GM21423 (cell line): ENCODE data around the gene ATP5IF1.

Experiments
- ATAC-seq: cut with Tn5 transposase; IDR thresholded peaks from one replicate; pipeline ENCODE4 v1.9.1; 2021; ENCODE audit warnings: mild to moderate bottlenecking, moderate library complexity; ENCODE audit not compliant: unreplicated experiment

ATP5IF1 gene

GRCh38 chr1:28235755-28236655 is at the start of gene ATP5IF1:
Gene ATP5IF1, plus strand, starts transcription at chr1:28236124. Its CDS starts 60 bp downstream, at chr1:28236184.
- peak; percentile 86 for ATAC-seq

- ATAC-seq: no peak
Measured at GRCh38 chr1:28190337-28190979, 45.5 kb upstream of the ATP5IF1 start.

- no peak for ATAC-seq
Measured at GRCh38 chr1:28190996-28191645, 44.8 kb upstream of the ATP5IF1 start.

GRCh38 chr1:28193701-28194161 is 42.2 kb upstream of the ATP5IF1 start:
- no peak for ATAC-seq

- no peak for ATAC-seq
Measured at GRCh38 chr1:28194326-28195035, 41.4 kb upstream of the ATP5IF1 start.

- no peak for ATAC-seq
Measured at GRCh38 chr1:28195780-28196179, 40.1 kb upstream of the ATP5IF1 start.

- ATAC-seq: no peak
Measured at GRCh38 chr1:28196330-28196729, 39.6 kb upstream of the ATP5IF1 start.

- no peak for ATAC-seq
Measured at GRCh38 chr1:28197682-28198415, 38.1 kb upstream of the ATP5IF1 start.

- peak; percentile 68 for ATAC-seq
Measured at GRCh38 chr1:28199328-28200233, 36.3 kb upstream of the ATP5IF1 start.

GRCh38 chr1:28200234-28200873 is 35.6 kb upstream of the ATP5IF1 start:
- no peak for ATAC-seq

- no peak for ATAC-seq
Measured at GRCh38 chr1:28205243-28205642, 30.7 kb upstream of the ATP5IF1 start.

GRCh38 chr1:28208818-28209441 is 27.0 kb upstream of the ATP5IF1 start:
- ATAC-seq: no peak

GRCh38 chr1:28209700-28210099 is 26.2 kb upstream of the ATP5IF1 start:
- no peak for ATAC-seq

- ATAC-seq: no peak
Measured at GRCh38 chr1:28213315-28213714, 22.6 kb upstream of the ATP5IF1 start.

- no peak for ATAC-seq
Measured at GRCh38 chr1:28229089-28229488, 6.8 kb upstream of the ATP5IF1 start.

GRCh38 chr1:28229996-28230395 is 5.9 kb upstream of the ATP5IF1 start:
- ATAC-seq: no peak

- peak; percentile 56 for ATAC-seq
Measured at GRCh38 chr1:28232558-28233263, 3.2 kb upstream of the ATP5IF1 start, which contains the start of gene DNAJC8. Gene DNAJC8, minus strand, starts transcription at chr1:28233029. Its CDS starts 31 bp downstream, at chr1:28232998.

GRCh38 chr1:28233264-28233606 is 2.7 kb upstream of the ATP5IF1 start:
- no peak for ATAC-seq
